GM23338 (cell line): ENCODE data around the gene MAP3K8.

Source experiments
- CREB1 ChIP-seq: fragments of 250-450 bp; sonication (Bioruptor Pico); IDR thresholded peaks from 2 replicates; pipeline ENCODE4 v1.5.0; 2020; ENCODE audit warnings: low read depth, mild to moderate bottlenecking, moderate library complexity
- CTCF ChIP-seq, 2 experiments: fragments of 200-600 bp in 1 of 2; sonication (generic) in 1 of 2; conservative IDR thresholded peaks; 2 replicates each; pipeline versions ENCODE4 v1.5.1 to v1.6.1; 2016 to 2017; ENCODE audit warnings: antibody characterized with exemption in 2 of 2, low read depth in 2 of 2, mild to moderate bottlenecking in 2 of 2, moderate library complexity in 1 of 2
- EZH2 ChIP-seq: fragments of 200-600 bp; sonication (generic); IDR thresholded peaks from one replicate; pipeline ENCODE4 v1.8.0; 2017; ENCODE audit warnings: antibody characterized with exemption, mild to moderate bottlenecking, low read depth; ENCODE audit not compliant: unreplicated experiment
- EZH2phosphoT487 ChIP-seq: fragments of 200-600 bp; sonication (generic); IDR thresholded peaks from one replicate; pipeline ENCODE4 v1.8.1; 2018; ENCODE audit warnings: antibody characterized with exemption; ENCODE audit not compliant: unreplicated experiment
- POLR2AphosphoS5 ChIP-seq: IDR thresholded peaks from 2 replicates; pipeline ENCODE4 v1.6.1; 2016; ENCODE audit warnings: antibody characterized with exemption, low read depth
- REST ChIP-seq: IDR thresholded peaks from one replicate; pipeline ENCODE4 v1.6.1; 2018; ENCODE audit warnings: antibody characterized with exemption; ENCODE audit not compliant: unreplicated experiment
- STAT1 ChIP-seq: IDR thresholded peaks from one replicate; pipeline ENCODE4 v1.6.1; 2016; ENCODE audit warnings: antibody characterized with exemption; ENCODE audit not compliant: unreplicated experiment
- ZNF331 ChIP-seq: fragments of 250-450 bp; sonication (Bioruptor Pico); IDR thresholded peaks from 2 replicates; pipeline ENCODE4 v1.5.0; 2020; ENCODE audit warnings: low read depth, mild to moderate bottlenecking, moderate library complexity

DNA sequence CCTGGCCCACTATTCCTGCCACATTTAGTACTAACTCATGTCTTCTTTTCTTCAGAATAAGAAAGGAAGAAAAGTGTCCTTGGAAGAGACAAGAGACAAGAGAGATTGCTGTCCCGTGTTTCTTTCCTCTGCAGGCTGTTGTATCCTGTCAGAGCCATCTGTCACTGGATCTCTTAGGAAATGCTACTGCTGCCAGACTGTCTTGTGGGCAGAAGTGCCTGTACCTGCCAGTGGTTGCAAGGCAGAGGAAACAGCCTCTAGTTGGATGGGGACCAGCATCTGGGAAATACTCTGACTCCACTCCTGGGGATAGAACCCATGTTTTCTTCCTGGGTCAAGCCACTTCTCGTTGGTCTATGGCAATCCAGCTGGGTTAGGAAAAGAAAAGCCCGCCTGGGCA is 16.7 kb upstream of the MAP3K8 start:
- TF ChIP-seq EZH2phosphoT487 (no peak), CTCF (conservative IDR thresholded peaks at IDR 0.05; ENCODE audit: low read depth in 2 of 2) (no peak), ZNF331 (CRISPR knock-in tag) (no peak), POLR2AphosphoS5 (no peak), REST (no peak), EZH2 (no peak), STAT1 (no peak), CREB1 (no peak)
